HG02870 (cell line): ENCODE data around the gene PABPN1L.
A peak's percentile ranks its signal among the peaks of the same experiment; 100 is the strongest.

Source experiments
- ATAC-seq: cut with Tn5 transposase; IDR thresholded peaks from one replicate; pipeline ENCODE4 v1.9.1; 2021; ENCODE audit warnings: mild to moderate bottlenecking, moderate library complexity; ENCODE audit not compliant: unreplicated experiment

The PABPN1L gene

GRCh38 chr16:88870608-88871348 lies 4.3 kb upstream of the PABPN1L start:
- no peak for ATAC-seq

GRCh38 chr16:88869673-88869980 lies 3.2 kb upstream of the PABPN1L start:
- ATAC-seq = no peak

GRCh38 chr16:88868974-88869672 lies 2.7 kb upstream of the PABPN1L start:
- no peak for ATAC-seq

GRCh38 chr16:88867581-88868246 lies 1.3 kb upstream of the PABPN1L start:
- ATAC-seq = no peak

- no peak for ATAC-seq
Measured at GRCh38 chr16:88865742-88866141, 718 bp downstream of the PABPN1L start.

GRCh38 chr16:88865310-88865709 lies 1.1 kb downstream of the PABPN1L start:
- no peak for ATAC-seq

GRCh38 chr16:88864521-88864920 lies 1.9 kb downstream of the PABPN1L start:
- ATAC-seq = no peak

- ATAC-seq = no peak
Measured at GRCh38 chr16:88864099-88864498, 2.4 kb downstream of the PABPN1L start.

- ATAC-seq = no peak
Measured at GRCh38 chr16:88863426-88863825, 3.0 kb downstream of the PABPN1L start.

GRCh38 chr16:88862968-88863367 lies 3.5 kb downstream of the PABPN1L start:
- ATAC-seq = no peak

GRCh38 chr16:88861359-88861758 lies 5.1 kb downstream of the PABPN1L start:
- no peak for ATAC-seq

- ATAC-seq = no peak
Measured at GRCh38 chr16:88859381-88860091, 6.9 kb downstream of the PABPN1L start.

- ATAC-seq = no peak
Measured at GRCh38 chr16:88857728-88858339, 8.6 kb downstream of the PABPN1L start.

- peak; percentile 74 for ATAC-seq
Measured at GRCh38 chr16:88856828-88857727, 9.4 kb downstream of the PABPN1L start, which contains the start of the genes GALNS and TRAPPC2L. Gene GALNS, minus strand, starts transcription at chr16:88856947. Its CDS starts 70 bp downstream, at chr16:88856877. Gene TRAPPC2L, plus strand, starts transcription at chr16:88857127. Its CDS starts 24 bp downstream, at chr16:88857151.

GRCh38 chr16:88856122-88856827 lies 10.2 kb downstream of the PABPN1L start:
- ATAC-seq = no peak

- no peak for ATAC-seq
Measured at GRCh38 chr16:88855736-88856121, 10.7 kb downstream of the PABPN1L start.

- ATAC-seq = no peak
Measured at GRCh38 chr16:88855176-88855575, 11.3 kb downstream of the PABPN1L start.

GRCh38 chr16:88854306-88855111 lies 12.0 kb downstream of the PABPN1L start:
- ATAC-seq = no peak
